Epithelial cell of esophagus (primary cell): ENCODE results near the gene WNT5B.

Source experiments
- DNase-seq: peaks from one replicate; pipeline ENCODE4 v3.0.0; 2010; ENCODE audit warnings: low read depth
- H3K4me3 ChIP-seq: 2 replicates; pipeline ENCODE4 v1.5.1; 2011; ENCODE audit warnings: mild to moderate bottlenecking, low read length, control low read depth
- TF ChIP-seq, protein P1 (sequence below): IDR thresholded peaks from 2 replicates; pipeline ENCODE4 v1.5.1; 2011; ENCODE audit warnings: low read depth, mild to moderate bottlenecking, low read length, control low read depth, inconsistent platforms; ENCODE audit not compliant: insufficient read depth; ENCODE audit errors: missing control alignments

Gene WNT5B

DNA sequence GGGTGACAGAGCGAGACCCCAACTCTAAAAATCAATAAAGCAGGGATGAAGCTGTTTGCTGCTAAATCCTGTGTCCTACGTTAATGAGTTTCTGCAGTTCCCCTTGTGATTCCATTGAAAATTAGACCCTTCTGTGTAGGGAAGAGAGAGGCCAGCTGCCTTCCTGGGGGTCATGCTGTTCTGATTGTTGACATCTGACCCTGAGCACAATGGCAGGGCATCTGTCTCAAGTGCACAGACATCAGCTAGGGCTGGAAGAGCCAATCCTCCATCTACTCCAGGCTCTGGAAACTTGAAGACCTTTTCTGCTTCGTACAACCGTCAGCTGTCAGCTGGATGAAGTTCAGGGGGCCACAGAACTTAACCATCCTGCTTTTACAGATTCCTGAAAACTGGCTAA is 44.7 kb upstream of the WNT5B start:
- TF ChIP-seq, protein P1, sequence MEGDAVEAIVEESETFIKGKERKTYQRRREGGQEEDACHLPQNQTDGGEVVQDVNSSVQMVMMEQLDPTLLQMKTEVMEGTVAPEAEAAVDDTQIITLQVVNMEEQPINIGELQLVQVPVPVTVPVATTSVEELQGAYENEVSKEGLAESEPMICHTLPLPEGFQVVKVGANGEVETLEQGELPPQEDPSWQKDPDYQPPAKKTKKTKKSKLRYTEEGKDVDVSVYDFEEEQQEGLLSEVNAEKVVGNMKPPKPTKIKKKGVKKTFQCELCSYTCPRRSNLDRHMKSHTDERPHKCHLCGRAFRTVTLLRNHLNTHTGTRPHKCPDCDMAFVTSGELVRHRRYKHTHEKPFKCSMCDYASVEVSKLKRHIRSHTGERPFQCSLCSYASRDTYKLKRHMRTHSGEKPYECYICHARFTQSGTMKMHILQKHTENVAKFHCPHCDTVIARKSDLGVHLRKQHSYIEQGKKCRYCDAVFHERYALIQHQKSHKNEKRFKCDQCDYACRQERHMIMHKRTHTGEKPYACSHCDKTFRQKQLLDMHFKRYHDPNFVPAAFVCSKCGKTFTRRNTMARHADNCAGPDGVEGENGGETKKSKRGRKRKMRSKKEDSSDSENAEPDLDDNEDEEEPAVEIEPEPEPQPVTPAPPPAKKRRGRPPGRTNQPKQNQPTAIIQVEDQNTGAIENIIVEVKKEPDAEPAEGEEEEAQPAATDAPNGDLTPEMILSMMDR: no peak
- H3K4me3 ChIP-seq: no peak overlapping the region
- DNase-seq: no peak

GRCh38 chr12:1587927-1588574 is 41.0 kb upstream of the WNT5B start:
- H3K4me3 ChIP-seq: no peak overlapping the region
- TF ChIP-seq, protein P1: no peak
- no peak for DNase-seq

- TF ChIP-seq, protein P1: no peak
- no peak for DNase-seq
- H3K4me3 ChIP-seq: no peak overlapping the region
These were observed 40.5 kb upstream of the WNT5B start for GRCh38 chr12:1588575-1588947.

- H3K4me3 ChIP-seq: peak overlapping the region; percentile 11
- DNase-seq: no peak
- TF ChIP-seq, protein P1: no peak
These were observed 38.6 kb upstream of the WNT5B start for GRCh38 chr12:1590221-1590979.

GRCh38 chr12:1591034-1591433 is 38.0 kb upstream of the WNT5B start:
- TF ChIP-seq, protein P1: peak; percentile 43
- H3K4me3 ChIP-seq: no peak overlapping the region
- DNase-seq: peak; percentile 78

DNA sequence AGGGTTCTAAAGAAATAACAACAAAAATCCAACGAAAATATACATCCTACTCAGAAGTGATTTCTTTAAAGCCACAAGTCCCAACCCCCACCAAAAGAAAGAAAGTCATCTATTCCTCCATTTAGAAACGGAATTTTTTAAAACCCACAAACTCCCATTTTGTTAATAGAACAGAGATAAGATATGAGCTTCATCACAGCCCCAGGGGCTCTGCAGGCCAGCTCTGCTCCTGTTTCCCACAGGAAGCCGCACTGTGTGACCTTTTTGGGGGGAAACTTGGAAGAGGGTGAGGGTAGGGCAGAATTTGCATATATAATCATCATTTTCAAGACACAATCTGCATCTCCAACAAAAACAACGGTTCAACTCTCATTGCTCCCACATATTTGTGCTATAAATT is 37.5 kb upstream of the WNT5B start:
- TF ChIP-seq, protein P1: no peak
- DNase-seq: no peak

More for the DNA sequence above, 37.5 kb upstream of the WNT5B start:
- peak overlapping the region; percentile 6 for H3K4me3 ChIP-seq
